HepG2 (cell line): Measurements from ENCODE around the gene PNPLA3. TPM values are rescaled to one million over a fixed set of nuclear protein-coding genes. Genes with fewer than 3 reads are reported as not detected.

Experiments used
- ATF1 ChIP-seq: IDR thresholded peaks from 2 replicates; pipeline ENCODE4 v1.6.1; 2016; ENCODE audit warnings: mild to moderate bottlenecking, control low read depth
- BRCA1 ChIP-seq: sonication (generic); formaldehyde crosslinking; IDR thresholded peaks from 2 replicates; pipeline ENCODE4 v1.4.0; 2020; ENCODE audit warnings: missing genetic modification reagents
- CC2D1A ChIP-seq: sonication (generic); formaldehyde crosslinking; IDR thresholded peaks from 2 replicates; pipeline ENCODE4 v1.8.1; 2023; ENCODE audit warnings: mild to moderate bottlenecking, missing genetic modification reagents
- CREB1 ChIP-seq, 2 experiments: fragments of 450-650 bp in 1 of 2; IDR thresholded peaks; 2 replicates each; pipeline ENCODE4 v1.6.1; 2016 to 2017; ENCODE audit warnings: control low read depth in 1 of 2, mild to moderate bottlenecking in 1 of 2, missing compliant biosample characterization in 1 of 2, missing genetic modification characterization in 1 of 2
- DNMT1 ChIP-seq: sonication (generic); formaldehyde crosslinking; IDR thresholded peaks from 2 replicates; pipeline ENCODE4 v1.5.1; 2020; ENCODE audit warnings: mild to moderate bottlenecking, missing genetic modification reagents
- FOXK1 ChIP-seq: sonication (generic); formaldehyde crosslinking; IDR thresholded peaks from 2 replicates; pipeline ENCODE4 v1.4.0; 2020; ENCODE audit warnings: low read depth, missing genetic modification reagents, borderline replicate concordance
- KLF13 ChIP-seq: sonication (generic); formaldehyde crosslinking; IDR thresholded peaks from 2 replicates; pipeline ENCODE4 v1.4.0; 2020; ENCODE audit warnings: mild to moderate bottlenecking, missing genetic modification reagents
- MBD4 ChIP-seq: IDR thresholded peaks from 2 replicates; pipeline ENCODE4 v1.6.1; 2012; ENCODE audit warnings: low read length, inconsistent platforms, borderline replicate concordance
- MXI1 ChIP-seq: IDR thresholded peaks from 3 replicates; pipeline ENCODE4 v1.6.1; 2012; ENCODE audit warnings: low read depth, low read length, inconsistent platforms, borderline replicate concordance
- NFATC3 ChIP-seq: sonication (generic); formaldehyde crosslinking; IDR thresholded peaks from 2 replicates; pipeline ENCODE4 v1.5.1; 2020; ENCODE audit warnings: mild to moderate bottlenecking, missing genetic modification reagents
- ZFP41 ChIP-seq: sonication (generic); formaldehyde crosslinking; IDR thresholded peaks from 2 replicates; pipeline ENCODE4 v1.4.0; 2020; ENCODE audit warnings: mild to moderate bottlenecking, missing genetic modification reagents, borderline replicate concordance
- ZNF891 ChIP-seq: sonication (generic); formaldehyde crosslinking; IDR thresholded peaks from 2 replicates; pipeline ENCODE4 v1.5.0; 2020; ENCODE audit warnings: mild to moderate bottlenecking, missing genetic modification reagents
- polyA plus RNA-seq, 8 experiments: library from polyadenylated mRNA; depleted of rRNA in 3 of 8; stranded (reverse) in 7 of 8; unstranded in 1 of 8; fragments of >200 nt; fragmentation: Illumina TruSeq in 4 of 8; extraction: Trizol in 4 of 8; gene quantifications; 2 replicates each; pipeline versions ENCODE4 v1.2.1 to v1.2.3, GENCODE V29; 2011 to 2016; ENCODE audit warnings: low read depth in 4 of 8, missing spikeins in 1 of 8, mixed read lengths in 1 of 8; ENCODE audit not compliant: insufficient read depth in 1 of 8
- total RNA-seq, 5 experiments: library from RNA; depleted of rRNA; stranded (reverse); fragments of >200 nt; fragmentation: Illumina TruSeq; extraction: Trizol; gene quantifications; 2 replicates each; pipeline ENCODE4 v1.2.3, GENCODE V29; 2016; ENCODE audit warnings: low read depth in 1 of 5
- TF ChIP-seq, protein P1 (sequence below): sonication (generic); formaldehyde crosslinking; IDR thresholded peaks from 2 replicates; pipeline ENCODE4 v1.4.0; 2020; ENCODE audit warnings: missing genetic modification reagents, borderline replicate concordance
- TF ChIP-seq, protein P2 (sequence below): sonication (generic); formaldehyde crosslinking; IDR thresholded peaks from 2 replicates; pipeline ENCODE4 v1.4.0; 2020; ENCODE audit warnings: mild to moderate bottlenecking, missing genetic modification reagents
- TF ChIP-seq, protein P3 (sequence below): IDR thresholded peaks from 2 replicates; pipeline ENCODE4 v1.6.1; 2016
- TF ChIP-seq, protein P4 (sequence below): sonication (generic); formaldehyde crosslinking; IDR thresholded peaks from 2 replicates; pipeline ENCODE4 v1.8.0; 2022; ENCODE audit warnings: missing genetic modification reagents, mild to moderate bottlenecking, inconsistent platforms, borderline replicate concordance

Gene PNPLA3
- total and polyA plus RNA-seq, 2 of the 13 experiments (the other 11 are each of a cell fraction or from before 2014, with no cell fraction given), result 16.9 to 19.8 TPM

DNA sequence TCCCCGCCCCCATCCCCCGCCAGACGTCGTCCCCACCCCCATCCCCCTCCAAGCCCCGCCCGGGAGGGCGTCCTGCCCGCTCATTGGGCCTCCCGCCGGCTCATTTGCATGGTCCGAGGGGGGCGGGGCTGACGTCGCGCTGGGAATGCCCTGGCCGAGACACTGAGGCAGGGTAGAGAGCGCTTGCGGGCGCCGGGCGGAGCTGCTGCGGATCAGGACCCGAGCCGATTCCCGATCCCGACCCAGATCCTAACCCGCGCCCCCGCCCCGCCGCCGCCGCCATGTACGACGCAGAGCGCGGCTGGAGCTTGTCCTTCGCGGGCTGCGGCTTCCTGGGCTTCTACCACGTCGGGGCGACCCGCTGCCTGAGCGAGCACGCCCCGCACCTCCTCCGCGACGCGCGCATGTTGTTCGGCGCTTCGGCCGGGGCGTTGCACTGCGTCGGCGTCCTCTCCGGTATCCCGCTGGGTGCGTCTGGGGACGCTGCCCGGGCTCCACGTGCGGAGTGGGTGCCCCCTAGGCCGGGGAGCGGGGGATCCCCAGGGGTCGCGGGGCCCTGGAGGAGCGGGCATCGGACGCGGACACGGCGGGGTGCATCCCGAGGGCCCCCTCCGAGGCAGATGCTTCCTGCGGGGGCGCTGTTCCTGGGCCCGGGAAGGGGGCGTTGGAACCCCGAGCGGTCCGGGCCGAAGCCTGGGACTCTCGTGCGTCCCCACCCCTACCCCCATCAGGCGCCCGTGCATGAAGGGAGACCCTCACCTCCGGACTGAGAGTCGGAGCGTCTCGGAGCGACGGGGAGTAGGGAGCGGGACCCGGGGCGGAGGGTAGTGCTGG, at the start of gene PNPLA3 (continued):
- TF ChIP-seq, protein P1, sequence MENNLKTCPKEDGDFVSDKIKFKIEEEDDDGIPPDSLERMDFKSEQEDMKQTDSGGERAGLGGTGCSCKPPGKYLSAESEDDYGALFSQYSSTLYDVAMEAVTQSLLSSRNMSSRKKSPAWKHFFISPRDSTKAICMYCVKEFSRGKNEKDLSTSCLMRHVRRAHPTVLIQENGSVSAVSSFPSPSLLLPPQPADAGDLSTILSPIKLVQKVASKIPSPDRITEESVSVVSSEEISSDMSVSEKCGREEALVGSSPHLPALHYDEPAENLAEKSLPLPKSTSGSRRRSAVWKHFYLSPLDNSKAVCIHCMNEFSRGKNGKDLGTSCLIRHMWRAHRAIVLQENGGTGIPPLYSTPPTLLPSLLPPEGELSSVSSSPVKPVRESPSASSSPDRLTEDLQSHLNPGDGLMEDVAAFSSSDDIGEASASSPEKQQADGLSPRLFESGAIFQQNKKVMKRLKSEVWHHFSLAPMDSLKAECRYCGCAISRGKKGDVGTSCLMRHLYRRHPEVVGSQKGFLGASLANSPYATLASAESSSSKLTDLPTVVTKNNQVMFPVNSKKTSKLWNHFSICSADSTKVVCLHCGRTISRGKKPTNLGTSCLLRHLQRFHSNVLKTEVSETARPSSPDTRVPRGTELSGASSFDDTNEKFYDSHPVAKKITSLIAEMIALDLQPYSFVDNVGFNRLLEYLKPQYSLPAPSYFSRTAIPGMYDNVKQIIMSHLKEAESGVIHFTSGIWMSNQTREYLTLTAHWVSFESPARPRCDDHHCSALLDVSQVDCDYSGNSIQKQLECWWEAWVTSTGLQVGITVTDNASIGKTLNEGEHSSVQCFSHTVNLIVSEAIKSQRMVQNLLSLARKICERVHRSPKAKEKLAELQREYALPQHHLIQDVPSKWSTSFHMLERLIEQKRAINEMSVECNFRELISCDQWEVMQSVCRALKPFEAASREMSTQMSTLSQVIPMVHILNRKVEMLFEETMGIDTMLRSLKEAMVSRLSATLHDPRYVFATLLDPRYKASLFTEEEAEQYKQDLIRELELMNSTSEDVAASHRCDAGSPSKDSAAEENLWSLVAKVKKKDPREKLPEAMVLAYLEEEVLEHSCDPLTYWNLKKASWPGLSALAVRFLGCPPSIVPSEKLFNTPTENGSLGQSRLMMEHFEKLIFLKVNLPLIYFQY (CRISPR knock-in tag), result peak; percentile 76; the same call in 1 of the 2 replicates
- TF ChIP-seq CREB1 (IDR thresholded peaks at IDR 0.05) (peak; percentile 26; the same call in 1 of the 2 replicates), CREB1 (CRISPR knock-in tag; IDR thresholded peaks at IDR 0.05) (no peak), DNMT1 (CRISPR knock-in tag) (0 out of 2 replicates have a peak, but pooled peaks have one; percentile 23), ATF1 (CRISPR knock-in tag) (no peak), ZNF891 (CRISPR knock-in tag) (0 out of 2 replicates have a peak, but pooled peaks have one; percentile 31), ZFP41 (peak; percentile 58; the same call in 1 of the 2 replicates), MXI1 (no peak), FOXK1 (CRISPR knock-in tag) (0 out of 2 replicates have a peak, but pooled peaks have one; percentile 17), NFATC3 (CRISPR knock-in tag) (peak; percentile 70; the same call in 1 of the 2 replicates), CC2D1A (CRISPR knock-in tag) (0 out of 2 replicates have a peak, but pooled peaks have one; percentile 48), BRCA1 (CRISPR knock-in tag) (peak; percentile 61; the same call in 1 of the 2 replicates), KLF13 (CRISPR knock-in tag) (no peak), MBD4 (no peak)
- TF ChIP-seq, protein P2, sequence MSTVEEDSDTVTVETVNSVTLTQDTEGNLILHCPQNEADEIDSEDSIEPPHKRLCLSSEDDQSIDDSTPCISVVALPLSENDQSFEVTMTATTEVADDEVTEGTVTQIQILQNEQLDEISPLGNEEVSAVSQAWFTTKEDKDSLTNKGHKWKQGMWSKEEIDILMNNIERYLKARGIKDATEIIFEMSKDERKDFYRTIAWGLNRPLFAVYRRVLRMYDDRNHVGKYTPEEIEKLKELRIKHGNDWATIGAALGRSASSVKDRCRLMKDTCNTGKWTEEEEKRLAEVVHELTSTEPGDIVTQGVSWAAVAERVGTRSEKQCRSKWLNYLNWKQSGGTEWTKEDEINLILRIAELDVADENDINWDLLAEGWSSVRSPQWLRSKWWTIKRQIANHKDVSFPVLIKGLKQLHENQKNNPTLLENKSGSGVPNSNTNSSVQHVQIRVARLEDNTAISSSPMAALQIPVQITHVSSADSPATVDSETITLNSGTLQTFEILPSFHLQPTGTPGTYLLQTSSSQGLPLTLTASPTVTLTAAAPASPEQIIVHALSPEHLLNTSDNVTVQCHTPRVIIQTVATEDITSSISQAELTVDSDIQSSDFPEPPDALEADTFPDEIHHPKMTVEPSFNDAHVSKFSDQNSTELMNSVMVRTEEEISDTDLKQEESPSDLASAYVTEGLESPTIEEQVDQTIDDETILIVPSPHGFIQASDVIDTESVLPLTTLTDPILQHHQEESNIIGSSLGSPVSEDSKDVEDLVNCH (CRISPR knock-in tag), result no peak
- TF ChIP-seq, protein P3, sequence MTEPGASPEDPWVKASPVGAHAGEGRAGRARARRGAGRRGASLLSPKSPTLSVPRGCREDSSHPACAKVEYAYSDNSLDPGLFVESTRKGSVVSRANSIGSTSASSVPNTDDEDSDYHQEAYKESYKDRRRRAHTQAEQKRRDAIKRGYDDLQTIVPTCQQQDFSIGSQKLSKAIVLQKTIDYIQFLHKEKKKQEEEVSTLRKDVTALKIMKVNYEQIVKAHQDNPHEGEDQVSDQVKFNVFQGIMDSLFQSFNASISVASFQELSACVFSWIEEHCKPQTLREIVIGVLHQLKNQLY (CRISPR knock-in tag), result no peak
- TF ChIP-seq, protein P4, sequence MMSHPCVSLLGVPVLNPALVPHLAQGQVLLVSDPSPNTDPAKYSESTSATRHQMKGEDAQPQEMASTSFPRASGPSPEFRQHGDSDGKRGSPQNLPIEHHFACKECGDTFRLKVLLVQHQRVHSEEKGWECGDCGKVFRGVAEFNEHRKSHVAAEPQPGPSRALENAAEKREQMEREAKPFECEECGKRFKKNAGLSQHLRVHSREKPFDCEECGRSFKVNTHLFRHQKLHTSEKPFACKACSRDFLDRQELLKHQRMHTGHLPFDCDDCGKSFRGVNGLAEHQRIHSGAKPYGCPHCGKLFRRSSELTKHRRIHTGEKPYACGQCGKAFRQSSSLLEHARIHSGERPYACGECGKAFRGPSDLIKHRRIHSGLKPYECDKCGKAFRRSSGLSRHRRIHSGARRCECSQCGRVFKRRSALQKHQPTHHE (CRISPR knock-in tag), result peak; percentile 56; the same call in 1 of the 2 replicates
